GM18858 (cell line): ENCODE data around the gene ZFHX2.
A peak's percentile ranks its signal among the peaks of the same experiment; 100 is the strongest.
"Not testable (repeated sequence)": the region's sequence is repeated elsewhere in the genome, so short reads cannot be mapped to it uniquely, and the experiment has no call there.

ENCODE experiments used
- ATAC-seq: cut with Tn5 transposase; IDR thresholded peaks from one replicate; pipeline ENCODE4 v1.9.1; 2021; ENCODE audit not compliant: unreplicated experiment

The ZFHX2 gene

DNA sequence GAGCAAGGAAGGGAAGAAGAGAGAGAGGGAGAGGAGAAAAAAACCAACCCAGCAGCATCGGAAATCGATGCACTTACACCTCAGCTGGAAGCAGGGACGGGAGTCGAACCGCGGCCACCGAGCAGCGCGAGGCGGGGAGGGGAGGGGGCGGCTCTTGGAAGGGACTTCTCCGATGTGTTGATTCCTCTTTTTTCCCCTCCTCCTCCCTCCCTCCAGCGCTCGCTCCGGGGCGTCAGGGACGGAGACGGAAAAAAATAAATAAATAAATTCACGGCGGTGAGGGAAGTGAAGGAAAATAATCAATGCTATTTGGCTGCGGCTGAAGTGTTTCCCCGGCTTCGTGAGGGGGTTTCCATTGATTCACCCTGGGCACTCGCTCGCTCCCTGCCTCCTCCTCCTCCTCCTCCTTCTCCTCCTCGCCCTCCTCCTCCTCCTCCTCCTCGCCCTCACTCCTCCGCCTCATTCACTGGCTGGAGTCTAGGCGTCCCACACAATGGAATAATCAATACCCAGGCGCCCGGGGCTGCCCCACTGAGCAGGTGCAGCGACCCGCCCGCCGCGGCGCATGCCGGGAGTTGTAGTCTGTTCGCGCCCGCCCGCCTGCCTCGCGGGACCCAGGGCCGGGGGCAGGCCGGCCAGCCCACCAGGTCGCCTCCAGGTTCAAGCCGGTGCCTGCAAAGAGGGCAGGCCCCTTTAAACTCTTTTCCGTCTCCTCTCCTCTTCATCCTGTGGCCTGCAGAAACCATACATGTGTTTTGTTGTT, at the start of gene ZFHX2:
ZFHX2 (minus strand) TSS at position 500 of the 763 bp plus-strand sequence. CDS start 16,440 bp downstream, outside the sequence.
- peak; percentile 38 for ATAC-seq

DNA sequence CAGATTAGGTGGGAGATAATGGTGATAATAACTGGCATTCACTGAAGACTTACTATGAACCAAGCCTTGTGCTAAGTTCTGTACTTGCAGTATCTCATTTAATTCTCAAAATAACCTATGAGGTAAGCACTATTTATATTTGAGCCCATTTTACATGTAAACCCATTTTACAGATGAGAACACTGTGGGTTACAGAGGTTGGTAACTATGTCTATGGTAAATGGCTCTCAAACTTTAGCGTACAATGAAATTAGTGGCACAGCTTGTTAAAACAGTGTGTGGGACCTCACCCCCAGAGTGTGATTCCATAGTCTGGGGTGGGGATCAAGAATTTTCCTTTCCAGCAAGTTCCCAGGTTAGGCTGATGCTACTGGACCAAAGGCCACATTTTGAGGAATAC, 49.2 kb upstream of the ZFHX2 start:
- no peak for ATAC-seq

DNA sequence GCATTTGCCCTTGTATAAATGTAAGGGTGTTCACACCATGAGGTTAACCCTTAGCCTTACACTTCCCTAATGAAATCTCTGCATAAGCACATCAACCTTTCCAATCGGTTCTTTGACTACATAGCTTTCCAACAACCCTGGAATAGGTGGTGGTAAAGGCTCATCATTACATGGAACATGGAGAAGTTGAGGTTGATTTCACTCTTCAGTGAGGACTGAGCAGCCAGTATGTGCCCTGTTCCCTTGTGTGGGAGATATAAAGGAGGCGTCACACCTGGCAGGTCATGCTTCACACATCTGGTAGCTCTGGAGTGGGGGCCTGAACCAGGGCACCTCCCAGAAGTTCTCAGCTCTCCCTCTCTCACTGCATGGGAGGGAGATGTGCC, 48.8 kb upstream of the ZFHX2 start:
- ATAC-seq = no peak

DNA sequence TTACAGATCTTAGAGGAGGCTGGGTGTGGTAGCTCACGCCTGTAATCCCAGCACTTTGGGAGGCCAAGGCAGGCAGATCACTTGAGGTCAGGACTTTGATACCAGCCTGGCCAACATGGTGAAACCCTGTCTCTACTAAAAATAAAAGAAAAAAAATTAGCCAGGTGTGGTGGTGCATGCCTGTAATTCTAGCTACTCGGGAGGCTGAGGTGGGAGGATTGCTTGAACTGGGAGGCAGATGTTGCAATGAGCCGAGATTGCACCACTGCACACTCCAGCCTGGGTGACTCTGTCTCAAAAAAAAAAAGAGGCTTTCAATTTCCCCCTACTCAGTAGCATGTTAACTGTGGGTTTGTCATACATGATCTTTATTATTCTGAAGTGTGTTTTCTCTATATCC, 42.6 kb upstream of the ZFHX2 start:
- not testable (repeated sequence) for ATAC-seq

DNA sequence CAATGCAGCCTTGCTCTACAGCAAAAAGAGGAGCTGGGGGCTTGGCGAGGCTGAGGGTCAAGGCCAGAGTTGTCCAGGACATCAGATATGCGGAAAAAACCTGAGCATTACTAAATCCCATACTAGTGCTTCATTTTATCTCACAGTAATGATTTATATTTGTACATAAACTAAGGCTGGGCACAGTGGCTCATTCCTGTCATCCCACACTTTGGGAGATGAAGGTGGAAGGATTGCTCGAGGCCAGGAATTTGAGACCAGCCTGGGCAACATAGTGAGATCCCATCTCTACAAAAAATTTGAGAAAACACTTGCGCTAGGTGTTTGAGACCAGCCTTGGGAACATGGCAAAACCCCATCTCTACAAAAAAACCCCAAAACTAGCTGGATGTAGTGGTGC, 38.6 kb upstream of the ZFHX2 start:
- no peak for ATAC-seq

DNA sequence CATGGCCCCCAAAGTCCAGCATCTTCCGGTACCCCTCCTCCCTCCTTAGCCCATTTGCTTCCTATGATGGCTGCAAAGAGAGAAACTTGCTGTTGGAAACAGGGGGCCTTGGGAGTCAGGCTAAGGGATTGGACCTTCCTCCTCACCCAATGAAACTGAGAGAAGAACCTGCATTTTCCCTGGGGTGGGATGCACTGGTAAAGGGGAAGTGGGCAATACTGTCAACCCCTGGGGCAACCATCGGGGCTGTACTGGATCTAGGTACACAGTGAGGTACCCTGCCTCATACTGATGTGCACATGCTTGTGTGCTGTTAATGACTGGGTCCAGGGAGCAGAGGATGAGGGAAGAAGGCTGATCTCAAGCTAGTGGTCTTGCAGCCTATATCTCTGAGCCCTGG, 38.0 kb upstream of the ZFHX2 start:
- no peak for ATAC-seq

DNA sequence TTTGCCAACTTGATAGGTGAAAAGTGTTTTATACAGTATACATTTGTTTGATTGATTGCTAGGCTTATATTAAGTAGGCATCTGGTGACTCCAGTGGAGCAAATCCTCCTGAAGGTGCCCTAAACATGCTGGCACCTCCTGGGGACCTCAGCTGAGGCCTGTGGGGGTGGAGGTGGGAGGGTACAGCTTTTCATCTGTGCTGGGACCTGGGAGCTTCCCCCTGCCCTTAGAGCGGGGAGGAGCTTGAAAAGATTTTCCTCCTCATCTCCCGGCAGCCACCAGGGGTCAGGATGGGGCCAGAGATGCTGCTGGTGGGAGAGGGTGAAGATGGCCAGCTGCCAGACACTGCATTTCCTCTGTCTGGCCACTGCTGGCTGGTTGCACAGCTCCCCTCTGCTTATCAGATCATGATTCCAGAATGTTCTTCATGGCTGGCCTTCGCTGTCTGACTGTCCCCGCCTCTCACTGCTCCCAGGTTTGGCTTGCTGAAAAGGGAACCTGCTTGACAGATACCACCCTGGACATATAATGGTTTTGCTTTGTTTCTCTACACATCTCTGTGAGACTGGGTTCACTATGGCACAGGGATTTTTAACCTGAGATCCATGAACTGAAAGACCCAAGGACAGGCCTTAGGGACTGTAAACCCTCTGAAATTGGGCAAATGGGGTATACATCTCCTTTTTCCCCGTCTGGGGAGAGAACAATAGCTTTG, 37.5 kb upstream of the ZFHX2 start:
- ATAC-seq = peak; percentile 95

DNA sequence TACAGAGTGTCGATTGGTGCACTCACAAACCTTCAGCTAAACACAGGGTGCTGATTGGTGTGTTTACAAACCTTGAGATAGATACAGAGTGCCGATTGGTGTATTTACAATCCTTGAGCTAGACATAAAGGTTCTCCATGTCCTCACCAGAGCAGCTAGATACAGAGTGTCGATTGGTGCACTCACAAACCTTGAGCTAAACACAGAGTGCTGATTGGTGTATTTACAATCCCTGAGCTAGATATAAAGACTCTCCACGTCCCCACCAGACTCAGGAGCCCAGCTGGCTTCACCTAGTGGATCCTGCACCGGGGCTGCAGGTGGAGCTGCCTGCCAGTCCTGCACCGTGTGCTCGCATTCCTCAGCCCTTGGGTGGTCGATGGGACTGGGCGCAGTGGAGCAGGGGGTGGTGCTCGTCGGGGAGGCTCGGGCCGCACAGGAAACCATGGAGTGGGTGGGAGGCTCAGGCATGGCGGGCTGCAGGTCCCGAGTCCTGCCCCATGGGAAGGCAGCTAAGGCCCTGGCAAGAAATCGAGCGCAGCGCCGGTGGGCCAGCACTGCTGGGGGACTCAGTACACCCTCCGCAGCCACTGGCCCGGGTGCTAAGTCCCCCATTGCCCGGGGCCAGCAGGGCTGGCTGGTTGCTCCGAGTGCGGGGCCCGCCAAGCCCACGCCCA, 33.1 kb upstream of the ZFHX2 start:
- not testable (repeated sequence) for ATAC-seq

DNA sequence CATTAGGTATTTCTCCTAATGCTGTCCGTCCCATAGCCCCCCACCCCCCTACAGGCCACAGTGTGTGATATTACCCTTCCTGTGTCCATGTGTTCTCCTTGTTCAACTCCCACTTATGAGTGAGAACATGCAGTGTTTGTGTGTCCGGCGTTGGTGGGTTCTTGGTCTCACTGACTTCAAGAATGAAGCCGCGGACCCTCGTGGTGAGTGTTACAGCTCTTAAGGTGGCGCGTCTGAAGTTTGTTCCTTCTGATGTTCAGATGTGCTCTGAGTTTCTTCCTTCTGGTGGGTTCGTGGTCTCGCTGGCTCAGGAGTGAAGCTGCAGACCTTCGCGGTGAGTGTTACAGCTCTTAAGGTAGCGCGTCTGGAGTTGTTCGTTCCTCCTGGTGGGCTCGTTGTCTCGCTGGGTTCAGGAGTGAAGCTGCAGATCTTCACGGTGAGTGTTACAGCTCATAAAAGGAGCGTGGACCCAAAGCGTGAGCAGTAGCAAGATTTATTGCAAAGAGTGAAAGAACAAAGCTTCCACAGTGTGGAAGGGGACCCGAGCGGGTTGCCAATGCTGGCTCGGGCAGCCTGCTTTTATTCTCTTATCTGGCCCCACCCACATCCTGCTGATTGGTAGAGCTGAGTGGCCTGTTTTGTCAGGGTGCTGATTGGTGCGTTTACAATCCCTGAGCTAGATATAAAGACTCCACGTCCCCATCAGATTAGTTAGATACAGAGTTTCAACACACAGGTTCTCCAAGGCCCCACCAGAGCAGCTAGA, 32.4 kb upstream of the ZFHX2 start:
- ATAC-seq = not testable (repeated sequence)

DNA sequence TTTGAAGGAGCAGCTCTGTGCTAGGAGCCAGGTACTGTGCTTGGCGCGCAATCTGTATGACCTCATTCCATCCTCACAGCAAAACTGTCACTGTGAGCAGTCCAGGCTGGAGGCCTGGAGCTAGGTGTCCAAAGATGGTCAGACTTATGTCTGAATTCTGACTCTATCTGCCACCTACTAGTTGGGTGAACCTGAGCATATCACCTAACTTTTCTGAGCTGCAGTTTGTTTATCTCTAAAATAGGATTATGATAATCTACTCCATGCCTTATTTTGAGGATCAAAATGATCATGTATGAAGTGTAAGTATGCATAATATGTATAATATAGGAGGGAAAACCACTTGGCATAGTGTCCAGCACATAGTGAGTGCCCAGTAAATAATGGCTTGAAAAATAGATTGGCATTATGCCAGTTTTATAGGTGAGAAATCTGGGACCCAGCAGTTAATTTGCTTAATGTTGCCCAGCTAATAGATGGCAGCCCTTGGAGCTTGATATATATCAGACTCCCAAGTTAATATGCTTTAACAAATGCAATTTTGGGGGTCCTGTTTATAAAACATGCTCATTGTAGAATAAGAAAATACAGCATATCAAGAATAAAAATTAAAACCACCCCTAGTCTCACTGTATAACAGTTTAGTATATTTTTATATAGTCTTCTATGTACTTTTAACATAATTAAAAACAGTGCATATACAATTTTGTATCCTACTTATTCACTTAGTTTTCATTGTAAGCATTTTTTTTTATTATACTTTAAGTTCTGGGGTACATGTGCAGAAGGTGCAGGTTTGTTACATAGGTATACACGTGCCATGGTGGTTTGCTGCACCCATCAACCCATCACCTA, 31.6 kb upstream of the ZFHX2 start:
- ATAC-seq = no peak

DNA sequence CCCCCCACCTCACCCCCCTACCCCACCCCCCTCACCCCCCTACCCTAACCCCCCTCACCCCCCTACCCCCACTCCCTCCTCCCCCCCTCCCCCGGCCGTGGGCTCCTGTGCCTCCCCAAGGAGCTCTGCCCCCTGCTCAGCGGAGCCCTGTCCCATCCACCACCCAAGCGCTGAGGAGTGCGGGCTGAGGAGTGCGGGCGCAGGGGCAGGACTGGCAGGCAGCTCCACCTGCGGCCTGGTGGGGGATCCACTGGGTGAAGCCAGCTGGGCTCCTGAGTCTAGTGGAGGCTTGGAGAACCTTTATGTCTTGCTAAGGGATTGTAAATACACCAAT, 29.4 kb upstream of the ZFHX2 start:
- ATAC-seq = no peak

DNA sequence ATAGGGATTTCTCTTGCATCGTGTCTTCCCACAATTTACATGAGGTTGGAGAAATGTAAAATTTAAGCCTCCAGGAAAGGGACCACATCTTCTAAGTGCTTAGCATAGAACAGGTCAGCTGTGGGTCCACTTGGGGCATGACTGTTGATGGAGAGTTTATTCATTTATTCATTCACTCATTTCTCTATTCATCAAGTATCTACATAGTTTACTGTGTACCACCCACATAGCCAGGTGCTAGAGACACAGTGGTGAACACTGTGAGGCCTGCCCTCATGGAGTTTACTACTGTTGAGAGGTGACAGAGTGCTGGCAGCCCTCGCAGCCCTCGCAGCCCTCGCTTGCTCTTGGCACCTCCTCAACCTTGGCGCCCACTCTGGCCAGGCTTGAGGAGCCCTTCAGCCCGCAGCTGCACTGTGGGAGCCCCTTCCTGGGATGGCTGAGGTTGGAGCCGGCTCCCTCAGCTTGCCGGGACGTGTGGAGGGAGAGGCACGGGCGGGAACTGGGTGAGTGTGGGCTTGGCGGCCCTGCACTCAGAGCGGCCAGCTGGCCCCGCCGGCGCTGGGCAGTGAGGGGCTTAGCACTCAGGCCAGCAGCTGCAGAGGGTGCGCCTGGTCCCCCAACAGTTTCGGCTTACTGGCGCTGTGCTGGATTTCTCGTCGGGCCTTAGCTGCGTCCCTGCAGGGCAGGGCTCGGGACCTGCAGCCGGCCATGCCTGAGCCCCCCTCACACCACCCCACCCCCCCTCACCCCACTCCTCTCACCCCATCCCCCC, 28.8 kb upstream of the ZFHX2 start:
- no peak for ATAC-seq

DNA sequence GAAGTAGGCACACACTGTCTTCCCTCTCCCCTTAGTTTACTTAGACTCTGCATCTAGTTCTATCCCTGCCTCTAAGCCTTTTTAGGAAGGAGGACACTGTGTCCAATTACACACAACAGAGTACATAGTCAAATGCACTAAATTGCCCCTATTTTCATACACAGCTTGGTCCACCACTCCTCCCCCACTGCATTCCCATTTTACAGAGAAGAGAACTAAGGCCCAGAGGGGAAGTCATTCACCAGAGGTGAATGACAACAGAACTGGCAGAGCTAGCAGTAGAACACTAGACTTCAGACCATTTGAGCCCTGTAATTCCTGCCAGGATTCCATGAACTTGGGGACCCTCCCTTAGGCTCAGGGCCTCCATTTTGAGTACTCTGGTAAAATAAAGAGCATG, 28.2 kb upstream of the ZFHX2 start:
- ATAC-seq = no peak

DNA sequence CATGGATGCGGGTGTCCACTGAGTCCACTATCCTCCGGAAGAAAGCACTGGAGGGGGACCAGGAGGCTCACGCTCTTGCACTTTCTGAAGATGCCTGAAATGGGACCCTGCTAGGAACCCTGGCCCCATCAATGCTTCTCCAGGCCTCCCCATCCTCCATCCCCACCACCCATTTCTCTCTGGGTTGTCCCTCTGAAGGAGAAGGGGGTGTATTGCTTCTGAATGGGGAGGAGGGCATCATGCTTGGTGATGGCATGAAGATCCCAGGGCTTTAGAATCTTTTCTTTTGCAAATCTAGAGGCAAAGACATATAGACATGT, 27.7 kb upstream of the ZFHX2 start:
- no peak for ATAC-seq

DNA sequence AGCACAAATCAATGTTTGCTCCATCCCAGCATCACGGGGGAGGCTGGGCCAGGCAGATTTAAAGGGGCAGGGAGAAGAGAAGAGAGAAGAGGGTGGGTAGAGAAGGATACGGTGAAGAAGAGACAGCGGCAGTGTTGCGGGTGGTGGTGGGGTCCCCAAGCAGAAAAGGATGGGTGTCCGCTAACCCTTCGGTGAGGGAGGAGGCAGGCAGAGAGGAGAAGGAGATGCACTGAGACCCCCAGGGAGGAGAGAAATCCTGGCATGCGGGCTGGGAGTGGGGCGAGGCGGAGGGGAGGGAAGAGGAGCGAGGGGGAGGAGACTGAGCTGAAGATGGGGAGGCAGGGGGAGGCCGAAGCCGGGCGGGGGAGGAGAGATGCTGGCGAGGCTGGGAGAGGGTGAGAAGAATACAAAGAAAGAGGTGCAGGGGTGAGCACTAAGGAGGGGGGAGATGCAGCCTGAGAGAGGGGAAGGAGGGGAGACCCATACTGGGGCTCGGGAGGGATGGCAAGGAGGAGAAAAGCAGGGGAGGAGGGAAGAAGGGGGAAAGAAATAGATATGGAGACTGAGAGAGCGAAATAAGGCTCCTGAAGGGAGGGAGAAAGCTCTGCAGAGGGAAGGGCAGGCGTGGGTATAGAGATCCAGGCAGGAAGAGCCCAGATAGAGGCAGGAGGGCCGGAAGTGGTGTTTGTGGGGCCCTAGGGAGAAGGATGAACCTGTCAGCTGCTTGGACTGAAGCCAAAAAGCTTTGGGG, 27.2 kb upstream of the ZFHX2 start, which contains the start of gene JPH4:
JPH4 (minus strand) TSS at position 231 of the 751 bp plus-strand sequence. CDS start 1,337 bp downstream, outside the sequence.
- ATAC-seq = no peak

DNA sequence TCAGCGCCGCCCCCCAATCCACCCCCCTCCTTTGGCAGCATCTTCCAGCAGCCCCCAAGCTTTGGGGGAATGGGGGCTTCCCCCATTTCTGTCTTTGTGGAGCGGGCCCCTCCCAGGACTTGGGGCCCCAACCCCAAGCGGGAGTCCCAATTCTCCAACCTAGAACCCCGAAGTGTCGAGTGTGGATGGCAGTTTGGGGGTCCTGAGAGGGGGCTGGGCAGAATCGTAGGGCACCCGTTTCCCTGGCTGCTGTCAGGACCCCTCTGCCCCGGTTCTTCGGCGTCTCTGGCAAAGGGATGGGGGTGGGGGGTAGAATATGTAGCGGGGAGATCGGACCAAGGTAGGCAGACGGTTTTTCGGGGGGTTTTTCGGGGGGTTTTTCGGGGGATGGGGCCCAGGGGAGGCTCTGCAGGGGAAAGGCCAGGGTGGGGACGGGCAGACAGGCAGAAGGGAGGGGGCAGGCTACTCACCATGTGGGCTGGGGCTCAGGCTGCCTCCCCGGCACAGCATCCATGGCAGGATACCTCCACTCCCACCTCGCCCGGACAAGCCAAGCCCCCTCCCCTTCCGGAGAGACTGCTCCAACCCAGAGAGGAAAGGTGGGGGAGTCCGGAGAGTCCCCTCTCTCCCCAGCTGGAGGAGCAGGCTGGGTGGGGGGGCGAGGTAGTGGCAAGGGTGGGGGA, 26.3 kb upstream of the ZFHX2 start:
- ATAC-seq = no peak

DNA sequence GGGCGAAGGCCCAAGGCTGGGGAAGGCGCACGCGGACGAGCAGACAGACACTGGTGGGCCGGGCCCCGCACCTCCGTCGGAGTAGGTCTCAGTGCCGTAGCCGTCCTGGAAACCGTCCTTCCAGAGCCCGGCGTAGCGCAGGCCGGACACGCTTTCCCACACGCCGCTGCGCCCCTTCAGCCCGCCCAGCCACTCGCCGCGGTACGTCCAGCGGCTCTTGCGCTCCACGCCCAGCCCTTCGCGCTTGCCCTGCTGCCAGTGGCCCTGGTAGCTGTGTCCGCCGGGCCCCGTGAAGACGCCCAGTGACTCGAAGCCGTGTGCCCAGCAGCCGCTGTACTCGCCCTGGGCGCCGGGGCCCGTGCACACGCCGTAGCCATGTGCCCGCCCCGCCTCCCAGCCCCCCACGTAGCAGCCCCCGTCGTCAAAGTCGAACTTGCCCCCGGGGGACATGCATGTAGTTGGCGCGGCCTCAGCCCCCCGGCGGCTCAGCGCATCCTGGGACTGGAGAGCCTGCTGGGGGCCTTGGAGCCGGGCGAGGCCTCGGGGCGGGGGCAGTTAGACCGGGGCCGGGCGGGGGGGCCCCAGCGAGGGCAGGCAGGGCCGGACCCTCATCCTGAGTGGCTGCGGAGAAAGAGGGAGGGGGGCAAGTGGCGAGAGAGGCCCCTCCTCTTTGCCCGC, 25.6 kb upstream of the ZFHX2 start:
- ATAC-seq = no peak
